Measurements from ENCODE around the gene ACBD6.

Gene ACBD6

GRCh38 chr1:180498594-180498993 lies 3.8 kb downstream of the ACBD6 start:
- H3K27ac ChIP-seq: no peak overlapping the region
- no peak overlapping the region for H3K4me3 ChIP-seq (IDR thresholded peaks at IDR 0.05; ENCODE audit: insufficient read depth, low read depth, low read length)
- no peaks in the 10 kb centered on the region for H3K27me3 ChIP-seq (ENCODE audit: insufficient read depth, low read depth)
- H2AFZ ChIP-seq (ENCODE audit: low read depth): no peak overlapping the region
- no peak overlapping the region for H3K4me2 ChIP-seq
- 0 out of 2 replicates have a peak, but pooled peaks cover 4% of the 10 kb centered on the region for H4K20me1 ChIP-seq (ENCODE audit: insufficient read depth)
- peaks cover 5% of the 10 kb centered on the region; the same call in 1 of the 2 replicates for H3K36me3 ChIP-seq (ENCODE audit: insufficient read depth)
- H3K79me2 ChIP-seq (ENCODE audit: insufficient read depth, low read depth): peaks cover 35% of the 10 kb centered on the region
- H3K9ac ChIP-seq: no peak overlapping the region
- H3K4me1 ChIP-seq (ENCODE audit: low read depth, poor library complexity, severe bottlenecking): peaks cover 34% of the 10 kb centered on the region
- no peak for TF ChIP-seq CTCF (conservative IDR thresholded peaks at IDR 0.05; ENCODE audit: low read depth, low read length)

GRCh38 chr1:180497826-180498225 lies 4.6 kb downstream of the ACBD6 start:
- Histone ChIP-seq H3K27me3 (ENCODE audit: insufficient read depth, low read depth) (no peaks in the 10 kb centered on the region), H3K4me3 (IDR thresholded peaks at IDR 0.05; ENCODE audit: insufficient read depth, low read depth, low read length) (no peak overlapping the region), H2AFZ (ENCODE audit: low read depth) (no peak overlapping the region), H3K79me2 (ENCODE audit: insufficient read depth, low read depth) (peaks cover 35% of the 10 kb centered on the region), H3K4me1 (ENCODE audit: low read depth, poor library complexity, severe bottlenecking) (peaks cover 30% of the 10 kb centered on the region), H3K27ac (no peak overlapping the region), H4K20me1 (ENCODE audit: insufficient read depth) (0 out of 2 replicates have a peak, but pooled peaks cover 4% of the 10 kb centered on the region), H3K9ac (no peak overlapping the region), H3K4me2 (no peak overlapping the region), H3K36me3 (ENCODE audit: insufficient read depth) (peaks cover 5% of the 10 kb centered on the region; the same call in 1 of the 2 replicates)
- TF ChIP-seq CTCF (conservative IDR thresholded peaks at IDR 0.05; ENCODE audit: low read depth, low read length): no peak

GRCh38 chr1:180494370-180494769 lies 8.0 kb downstream of the ACBD6 start:
- peaks cover 7% of the 10 kb centered on the region for H3K4me1 ChIP-seq (ENCODE audit: low read depth, poor library complexity, severe bottlenecking)
- H3K4me3 ChIP-seq (IDR thresholded peaks at IDR 0.05; ENCODE audit: insufficient read depth, low read depth, low read length): no peak overlapping the region
- H3K79me2 ChIP-seq (ENCODE audit: insufficient read depth, low read depth): peaks cover 6% of the 10 kb centered on the region; the same call in 1 of the 2 replicates
- no peak overlapping the region for H3K27ac ChIP-seq
- no peaks in the 10 kb centered on the region for H3K27me3 ChIP-seq (ENCODE audit: insufficient read depth, low read depth)
- no peak overlapping the region for H3K9ac ChIP-seq
- H3K36me3 ChIP-seq (ENCODE audit: insufficient read depth): peaks cover 5% of the 10 kb centered on the region; the same call in 1 of the 2 replicates
- no peak overlapping the region for H2AFZ ChIP-seq (ENCODE audit: low read depth)
- H3K4me2 ChIP-seq: no peak overlapping the region
- no peak for TF ChIP-seq CTCF (conservative IDR thresholded peaks at IDR 0.05; ENCODE audit: low read depth, low read length)
- H4K20me1 ChIP-seq (ENCODE audit: insufficient read depth): 0 out of 2 replicates have a peak, but pooled peaks cover 4% of the 10 kb centered on the region

- no peaks in the 10 kb centered on the region for H3K27me3 ChIP-seq (ENCODE audit: insufficient read depth, low read depth)
- no peak overlapping the region for H3K4me2 ChIP-seq
- no peaks in the 10 kb centered on the region for H3K36me3 ChIP-seq (ENCODE audit: insufficient read depth)
- no peak overlapping the region for H2AFZ ChIP-seq (ENCODE audit: low read depth)
- H3K79me2 ChIP-seq (ENCODE audit: insufficient read depth, low read depth): no peaks in the 10 kb centered on the region
- H3K4me3 ChIP-seq (IDR thresholded peaks at IDR 0.05; ENCODE audit: insufficient read depth, low read depth, low read length): no peak overlapping the region
- H3K27ac ChIP-seq: no peak overlapping the region
- no peak overlapping the region for H3K9ac ChIP-seq
- no peaks in the 10 kb centered on the region for H3K4me1 ChIP-seq (ENCODE audit: low read depth, poor library complexity, severe bottlenecking)
- no peak for TF ChIP-seq CTCF (conservative IDR thresholded peaks at IDR 0.05; ENCODE audit: low read depth, low read length)
- no peaks in the 10 kb centered on the region for H4K20me1 ChIP-seq (ENCODE audit: insufficient read depth)
These were observed 12.4 kb downstream of the ACBD6 start for GRCh38 chr1:180489976-180490375.
